Nephron (organoid): ENCODE measurements around the gene LSS.
"Not testable (repeated sequence)": the region's sequence is repeated elsewhere in the genome, so short reads cannot be mapped to it uniquely, and the experiment has no call there.

Experiments
- H3K27ac Mint-ChIP-seq, 3 experiments: 2 replicates each; pipeline ENCODE4 v1.8.0; 2020; ENCODE audit warnings: mixed read lengths in 3 of 3, mild to moderate bottlenecking in 2 of 3, moderate library complexity in 1 of 3
- H3K27me3 Mint-ChIP-seq: 2 replicates; pipeline ENCODE4 v1.8.0; 2021; ENCODE audit warnings: low read depth, mild to moderate bottlenecking, moderate library complexity, mixed read lengths
- H3K36me3 Mint-ChIP-seq: 2 replicates; pipeline ENCODE4 v1.8.0; 2020; ENCODE audit warnings: low read depth, mixed read lengths
- H3K4me1 Mint-ChIP-seq: 2 replicates; pipeline ENCODE4 v1.8.0; 2020; ENCODE audit warnings: mixed read lengths
- H3K4me3 Mint-ChIP-seq, 3 experiments: 2 replicates each; pipeline ENCODE4 v1.8.0; 2020; ENCODE audit warnings: mild to moderate bottlenecking in 3 of 3, mixed read lengths in 3 of 3, moderate library complexity in 2 of 3
- H3K9me3 Mint-ChIP-seq: 2 replicates; pipeline ENCODE4 v1.8.0; 2020; ENCODE audit warnings: mixed read lengths
- CTCF ChIP-seq, 3 experiments: fragments of 200-600 bp; sonication (generic); IDR thresholded peaks; one replicate each; pipeline ENCODE4 v1.5.0; 2021; ENCODE audit warnings: antibody characterized with exemption in 3 of 3; ENCODE audit not compliant: unreplicated experiment in 3 of 3

Gene LSS

GRCh38 chr21:46243960-46244361, 15.4 kb upstream of the LSS start:
- Mint-ChIP-seq H3K27ac (no peak overlapping the region), H3K4me1 (no peaks in the 10 kb centered on the region), H3K9me3 (no peaks in the 10 kb centered on the region), H3K4me3 (no peak overlapping the region), H3K27me3 (no peaks in the 10 kb centered on the region), H3K36me3 (peaks cover 68% of the 10 kb centered on the region)
- no peak for TF ChIP-seq CTCF (IDR thresholded peaks at IDR 0.05; ENCODE audit: unreplicated experiment in 3 of 3)

- TF ChIP-seq CTCF (IDR thresholded peaks at IDR 0.05; ENCODE audit: unreplicated experiment in 3 of 3): no peak
- Mint-ChIP-seq H3K4me3 (no peak overlapping the region), H3K9me3 (no peaks in the 10 kb centered on the region), H3K36me3 (peaks cover 68% of the 10 kb centered on the region), H3K4me1 (no peaks in the 10 kb centered on the region), H3K27me3 (no peaks in the 10 kb centered on the region), H3K27ac (no peak overlapping the region)
Observed at GRCh38 chr21:46243325-46243724, 14.8 kb upstream of the LSS start.

GRCh38 chr21:46241577-46241976, 13.0 kb upstream of the LSS start:
- H3K27ac Mint-ChIP-seq, H3K9me3 Mint-ChIP-seq, H3K4me1 Mint-ChIP-seq: not testable (repeated sequence)

GRCh38 chr21:46239817-46240325, 11.3 kb upstream of the LSS start:
- no peaks in the 10 kb centered on the region for H3K27me3 Mint-ChIP-seq
- peaks cover 69% of the 10 kb centered on the region for H3K36me3 Mint-ChIP-seq
- no peak overlapping the region for H3K4me3 Mint-ChIP-seq
- no peak overlapping the region for H3K27ac Mint-ChIP-seq
- no peaks in the 10 kb centered on the region for H3K4me1 Mint-ChIP-seq
- H3K9me3 Mint-ChIP-seq: no peaks in the 10 kb centered on the region
- TF ChIP-seq CTCF (IDR thresholded peaks at IDR 0.05; ENCODE audit: unreplicated experiment in 3 of 3): no peak

More at GRCh38 chr21:46241577-46241976, 13.0 kb upstream of the LSS start:
- H3K4me3 Mint-ChIP-seq, H3K27me3 Mint-ChIP-seq: not testable (repeated sequence)
- peaks cover 66% of the 10 kb centered on the region for H3K36me3 Mint-ChIP-seq

GRCh38 chr21:46237474-46237873, 8.9 kb upstream of the LSS start:
- peaks cover 80% of the 10 kb centered on the region for H3K36me3 Mint-ChIP-seq
- no peaks in the 10 kb centered on the region for H3K4me1 Mint-ChIP-seq
- no peaks in the 10 kb centered on the region for H3K27me3 Mint-ChIP-seq
- peaks cover 4% of the 10 kb centered on the region for H3K9me3 Mint-ChIP-seq
- no peak overlapping the region for H3K4me3 Mint-ChIP-seq
- H3K27ac Mint-ChIP-seq: no peak overlapping the region
- no peak for TF ChIP-seq CTCF (IDR thresholded peaks at IDR 0.05; ENCODE audit: unreplicated experiment in 3 of 3)

- peaks cover 88% of the 10 kb centered on the region for H3K36me3 Mint-ChIP-seq
- TF ChIP-seq CTCF (IDR thresholded peaks at IDR 0.05; ENCODE audit: unreplicated experiment in 3 of 3): no peak
- H3K4me3 Mint-ChIP-seq: no peak overlapping the region
- no peaks in the 10 kb centered on the region for H3K4me1 Mint-ChIP-seq
- no peaks in the 10 kb centered on the region for H3K27me3 Mint-ChIP-seq
- H3K9me3 Mint-ChIP-seq: peaks cover 12% of the 10 kb centered on the region
- no peak overlapping the region for H3K27ac Mint-ChIP-seq
Observed at GRCh38 chr21:46234436-46234950, 5.9 kb upstream of the LSS start.
